SU-DHL-6 (cell line): ENCODE results near the gene SMC5.

Experiments used
- CTCF ChIP-seq: fragments of 200-600 bp; sonication (generic); IDR thresholded peaks from one replicate; pipeline ENCODE4 v1.5.1; 2017; ENCODE audit warnings: antibody characterized with exemption, mild to moderate bottlenecking, low read length, moderate library complexity; ENCODE audit not compliant: insufficient read depth, poor library complexity, severe bottlenecking
- EZH2phosphoT487 ChIP-seq: fragments of 200-600 bp; sonication (generic), shearing (Covaris generic); conservative IDR thresholded peaks from 2 replicates; pipeline ENCODE4 v1.6.1; 2018; ENCODE audit warnings: mild to moderate bottlenecking, antibody characterized with exemption, low read length, moderate library complexity, mixed read lengths

GRCh38 chr9:70262948-70263347 lies 4.2 kb downstream of the SMC5 start:
- TF ChIP-seq CTCF (no peak), EZH2phosphoT487 (no peak)
